Esophagus muscularis mucosa (tissue), 4 donors: ENCODE data around the gene ENKUR. TPM values are rescaled to one million over a fixed set of nuclear protein-coding genes. Genes with fewer than 3 reads are reported as not detected.
"Not testable (repeated sequence)": the region's sequence is repeated elsewhere in the genome, so short reads cannot be mapped to it uniquely, and the experiment has no call there.

Experiments
- DNase-seq: peaks from one replicate; pipeline ENCODE4 v3.0.0-alpha.2; 2017; ENCODE audit errors: extremely low spot score
- H3K27ac ChIP-seq, 4 donors: fragments of 200-600 bp; sonication (generic); replicated peaks in 1 of 4; 1 replicate in 3 of 4; 2 replicates in 1 of 4; pipeline ENCODE4 v1.5.1; 2016 to 2019; ENCODE audit warnings: mild to moderate bottlenecking in 1 of 4
- H3K27me3 ChIP-seq, 4 donors: fragments of 200-600 bp; sonication (generic); one replicate each; pipeline versions ENCODE4 v1.5.1 to v1.6.0; 2016 to 2019
- H3K36me3 ChIP-seq, 4 donors: fragments of 200-600 bp; sonication (generic); one replicate each; pipeline ENCODE4 v1.5.1; 2016 to 2019
- H3K4me1 ChIP-seq, 4 donors: fragments of 200-600 bp; sonication (generic); one replicate each; pipeline ENCODE4 v1.5.1; 2016 to 2019
- H3K4me3 ChIP-seq, 4 donors: fragments of 200-600 bp; sonication (generic); 1 replicate in 2 of 4; 2 replicates in 2 of 4; pipeline ENCODE4 v1.5.1; 2016 to 2019; ENCODE audit warnings: mild to moderate bottlenecking in 4 of 4, moderate library complexity in 1 of 4
- H3K9me3 ChIP-seq, 4 donors: fragments of 200-600 bp; sonication (generic); 1 replicate in 3 of 4; 2 replicates in 1 of 4; pipeline ENCODE4 v1.5.1; 2016 to 2019
- EP300 ChIP-seq: sonication (generic); formaldehyde crosslinking; IDR thresholded peaks from one replicate; pipeline ENCODE4 v1.6.1; 2017; ENCODE audit warnings: antibody characterized with exemption
- POLR2A ChIP-seq: fragments of 450-650 bp; IDR thresholded peaks from one replicate; pipeline ENCODE4 v1.6.1; 2017; ENCODE audit warnings: antibody characterized with exemption, moderate library complexity, mild to moderate bottlenecking, low read depth
- POLR2AphosphoS5 ChIP-seq, 2 donors: sonication (generic); formaldehyde crosslinking; IDR thresholded peaks; one replicate each; pipeline ENCODE4 v1.6.1; 2017; ENCODE audit warnings: antibody characterized with exemption in 2 of 2
- WGBS: methylation state at CpG from one replicate; pipeline ENCODE4 v1.1.5; 2018; 5-methylcytosine and 5-hydroxymethylcytosine counted together
- intact Hi-C: fragments of 100-400 bp; cut with DNase I; formaldehyde crosslinking; loops from one replicate; pipeline ENCODE4 v1.15.1; 2023
- total RNA-seq, 4 donors: library from RNA; depleted of rRNA; stranded (reverse); fragments of >200 nt; gene quantifications; one replicate each; pipeline versions ENCODE4 v1.1.0 to v1.2.1, GENCODE V29; 2016
- TF ChIP-seq, protein P1 (sequence below), 3 experiments: fragments of 200-600 bp in 2 of 3; fragments of 450-650 bp in 1 of 3; sonication (generic) in 2 of 3; IDR thresholded peaks; one replicate each; pipeline ENCODE4 v1.5.1; 2017 to 2019; ENCODE audit warnings: antibody characterized with exemption in 3 of 3, mild to moderate bottlenecking in 2 of 3, moderate library complexity in 1 of 3

ENKUR gene
- total RNA-seq, 4 donors from 2014 or later, result 0.17 TPM; not detected in 3

DNA sequence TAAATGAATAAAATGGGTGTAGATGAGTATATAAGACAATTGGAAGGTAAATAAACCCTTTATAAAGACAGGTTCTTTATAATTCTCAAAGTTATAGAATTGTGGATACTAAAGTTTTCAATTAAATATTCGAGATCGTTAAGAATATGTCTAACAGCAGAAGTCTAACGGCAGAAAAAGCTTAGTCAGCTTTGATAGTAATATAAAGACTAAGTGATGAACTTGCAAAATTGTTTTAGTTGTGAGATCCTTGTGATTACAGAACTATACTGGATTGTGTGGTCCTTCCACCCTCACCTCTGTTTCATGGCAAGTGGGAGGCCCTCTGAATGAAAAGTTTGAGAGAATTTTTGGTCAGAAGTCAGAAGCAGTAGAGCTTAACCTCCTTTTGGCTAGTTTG, 2.7 kb upstream of the ENKUR start:
- H3K27ac ChIP-seq, result no peak overlapping the region
- peaks cover 4 to 22% (median 14%) of the 10 kb centered on the region in 4 donors for H3K4me1 ChIP-seq
- no peaks in the 10 kb centered on the region for H3K27me3 ChIP-seq
- intact Hi-C loops, result loop anchor here (5.0 kb wide), 1 partner anchor 296 kb away; the partner anchor contains the start of gene ARHGAP21
- H3K9me3 ChIP-seq, result no peaks in the 10 kb centered on the region
- TF ChIP-seq, protein P1, sequence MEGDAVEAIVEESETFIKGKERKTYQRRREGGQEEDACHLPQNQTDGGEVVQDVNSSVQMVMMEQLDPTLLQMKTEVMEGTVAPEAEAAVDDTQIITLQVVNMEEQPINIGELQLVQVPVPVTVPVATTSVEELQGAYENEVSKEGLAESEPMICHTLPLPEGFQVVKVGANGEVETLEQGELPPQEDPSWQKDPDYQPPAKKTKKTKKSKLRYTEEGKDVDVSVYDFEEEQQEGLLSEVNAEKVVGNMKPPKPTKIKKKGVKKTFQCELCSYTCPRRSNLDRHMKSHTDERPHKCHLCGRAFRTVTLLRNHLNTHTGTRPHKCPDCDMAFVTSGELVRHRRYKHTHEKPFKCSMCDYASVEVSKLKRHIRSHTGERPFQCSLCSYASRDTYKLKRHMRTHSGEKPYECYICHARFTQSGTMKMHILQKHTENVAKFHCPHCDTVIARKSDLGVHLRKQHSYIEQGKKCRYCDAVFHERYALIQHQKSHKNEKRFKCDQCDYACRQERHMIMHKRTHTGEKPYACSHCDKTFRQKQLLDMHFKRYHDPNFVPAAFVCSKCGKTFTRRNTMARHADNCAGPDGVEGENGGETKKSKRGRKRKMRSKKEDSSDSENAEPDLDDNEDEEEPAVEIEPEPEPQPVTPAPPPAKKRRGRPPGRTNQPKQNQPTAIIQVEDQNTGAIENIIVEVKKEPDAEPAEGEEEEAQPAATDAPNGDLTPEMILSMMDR (IDR thresholded peaks at IDR 0.05), result no peak
- TF ChIP-seq EP300 (no peak), POLR2AphosphoS5 (IDR thresholded peaks at IDR 0.05) (no peak), POLR2A (no peak)
- H3K36me3 ChIP-seq, result no peaks in the 10 kb centered on the region
- H3K4me3 ChIP-seq, result no peak overlapping the region
- DNase-seq, result no peak
- 97% methylated on average over 3 of the region's 3 CpGs for WGBS

DNA sequence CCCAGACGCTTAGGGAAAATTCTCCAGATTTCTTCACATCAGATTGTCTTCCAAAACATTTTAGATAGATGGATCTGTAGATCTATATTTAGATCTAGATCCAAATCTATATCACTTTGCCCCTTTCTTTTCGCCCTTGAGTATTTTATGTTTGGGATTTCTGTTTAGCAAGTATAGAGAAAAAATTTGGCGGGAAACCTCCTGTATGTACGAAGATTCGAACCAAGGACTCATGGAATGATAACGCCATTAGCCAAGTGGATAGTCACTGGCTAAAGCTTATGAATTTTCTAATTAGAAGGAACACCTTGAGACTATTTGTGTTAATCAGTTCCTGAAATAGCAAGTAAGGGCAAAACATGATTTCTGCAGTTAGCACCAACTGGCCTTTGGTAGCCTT, 1.7 kb upstream of the ENKUR start:
- 87% methylated on average over 6 of the region's 6 CpGs for WGBS
- Histone ChIP-seq H3K36me3 (no peaks in the 10 kb centered on the region), H3K9me3 (no peaks in the 10 kb centered on the region), H3K27me3 (no peaks in the 10 kb centered on the region), H3K4me3 (peak overlapping the region in 3 of 4 donors; percentile 62 to 79 (median 70)), H3K27ac (peak overlapping the region; percentile 74 to 95 (median 91)), H3K4me1 (peaks cover 4 to 22% (median 14%) of the 10 kb centered on the region in 4 donors)
- TF ChIP-seq, protein P1 (IDR thresholded peaks at IDR 0.05), result no peak
- TF ChIP-seq POLR2AphosphoS5 (IDR thresholded peaks at IDR 0.05), result no peak
- no peak for TF ChIP-seq POLR2A
- TF ChIP-seq EP300, result no peak
- intact Hi-C loops, result loop anchor here (5.0 kb wide), 1 partner anchor 295 kb away; the partner anchor contains the start of gene ARHGAP21
- DNase-seq, result no peak

DNA sequence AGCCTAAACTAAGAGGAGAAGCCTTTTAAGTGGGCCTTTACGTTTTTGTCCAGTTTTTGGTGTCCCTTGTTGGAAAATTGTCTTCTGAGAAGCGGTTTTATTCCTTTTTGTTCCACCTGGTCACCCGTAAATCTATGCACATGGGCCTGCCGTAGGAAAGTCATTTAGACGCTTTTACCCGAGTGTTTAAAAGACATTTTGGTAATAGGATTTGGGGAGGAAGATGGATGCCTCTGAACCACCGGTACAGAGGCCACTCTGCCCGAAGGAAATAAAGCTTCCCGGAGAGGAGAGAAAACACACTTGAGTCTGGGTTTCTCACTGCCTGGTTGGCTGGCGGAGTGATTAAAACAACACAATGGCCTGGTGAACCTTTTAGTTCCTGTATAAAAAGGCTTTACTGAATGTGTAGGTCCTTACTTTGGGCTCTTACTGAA, 1.2 kb upstream of the ENKUR start:
- intact Hi-C loops, result loop anchor here (5.0 kb wide), 1 partner anchor 295 kb away; the partner anchor contains the start of gene ARHGAP21
- H3K9me3 ChIP-seq, result no peaks in the 10 kb centered on the region
- no peak for DNase-seq
- WGBS, result 7% methylated on average over 10 of the region's 10 CpGs
- peak overlapping the region; percentile 74 to 95 (median 91) for H3K27ac ChIP-seq
- TF ChIP-seq POLR2A (no peak), POLR2AphosphoS5 (IDR thresholded peaks at IDR 0.05) (no peak), EP300 (no peak)
- TF ChIP-seq, protein P1 (IDR thresholded peaks at IDR 0.05), result no peak
- peak overlapping the region; percentile 62 to 79 (median 72) for H3K4me3 ChIP-seq
- H3K36me3 ChIP-seq, result no peaks in the 10 kb centered on the region
- no peaks in the 10 kb centered on the region for H3K27me3 ChIP-seq
- H3K4me1 ChIP-seq, result peaks cover 4 to 22% (median 14%) of the 10 kb centered on the region in 4 donors

DNA sequence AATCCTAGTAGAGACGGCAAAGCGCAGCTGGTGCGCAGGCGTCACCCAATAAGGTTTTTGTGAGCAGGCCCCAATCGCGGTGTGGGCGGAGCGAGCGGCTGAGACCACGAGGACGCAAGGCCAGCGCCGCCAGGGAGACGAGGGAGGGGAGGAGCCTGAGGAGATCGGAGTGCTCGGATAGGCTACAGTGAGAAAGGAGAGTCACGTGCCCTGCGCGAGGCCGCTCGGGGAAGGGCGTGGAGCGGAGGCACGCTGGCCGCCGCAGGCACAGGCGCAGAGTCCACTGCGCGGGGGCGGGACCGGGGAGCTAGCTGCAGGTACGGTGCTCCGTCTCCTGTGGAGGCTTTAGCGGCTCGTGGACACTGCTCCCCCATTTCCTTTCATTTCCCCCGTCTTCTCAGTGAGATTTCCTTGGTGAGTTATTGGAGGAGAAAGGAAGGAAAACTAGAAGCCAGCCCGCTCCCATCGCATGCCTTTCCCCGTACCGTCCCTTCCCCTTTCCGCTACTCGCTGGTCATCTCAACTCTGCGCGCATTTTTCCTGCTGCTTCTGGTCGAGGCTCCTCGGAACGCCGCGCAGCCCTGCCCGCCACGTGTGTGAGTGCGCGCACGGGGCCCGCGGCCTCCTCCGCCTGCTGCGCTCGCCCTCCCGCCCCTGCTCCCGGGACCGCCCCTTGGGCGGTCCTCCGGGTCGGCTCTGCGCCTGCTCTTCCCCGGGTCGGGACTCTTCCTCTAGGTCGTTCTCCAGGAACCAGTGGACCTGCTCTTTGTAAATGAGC, 607 bp upstream of the ENKUR start, which contains the start of gene THNSL1:
Gene THNSL1 (plus strand): TSS at position 237 of the 778 bp plus-strand sequence. CDS start 6,612 bp downstream, outside the sequence.
- 2% methylated on average over 43 of the region's 69 CpGs for WGBS
- intact Hi-C loops, result loop anchor here (5.0 kb wide), 1 partner anchor 294 kb away; the partner anchor contains the start of gene ARHGAP21

DNA sequence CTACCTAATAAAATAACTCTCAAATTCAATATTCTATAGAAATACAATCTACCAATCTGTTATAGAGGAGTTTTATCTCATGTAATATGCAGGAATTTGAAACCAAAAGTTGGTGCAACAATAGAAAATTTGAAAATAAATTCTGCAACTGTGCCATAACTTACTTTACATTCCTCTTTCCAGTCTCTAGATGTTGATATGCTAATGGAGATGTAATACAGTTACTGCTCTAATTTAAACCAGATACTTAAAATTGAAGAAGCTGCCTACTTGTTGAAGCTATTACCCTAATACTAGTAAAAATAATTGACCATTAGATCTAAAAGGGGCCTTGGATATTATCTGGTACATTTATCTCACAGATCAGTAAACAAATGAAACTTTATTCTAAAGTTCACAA, 1.4 kb downstream of the ENKUR start:
- no peaks in the 10 kb centered on the region for H3K27me3 ChIP-seq
- no peak overlapping the region for H3K4me3 ChIP-seq
- TF ChIP-seq POLR2A, result no peak
- TF ChIP-seq POLR2AphosphoS5 (IDR thresholded peaks at IDR 0.05), result no peak
- TF ChIP-seq, protein P1 (IDR thresholded peaks at IDR 0.05), result no peak
- TF ChIP-seq EP300, result no peak
- H3K27ac ChIP-seq, result no peak overlapping the region
- intact Hi-C loops, result no loop called here
- H3K36me3 ChIP-seq, result no peaks in the 10 kb centered on the region
- no peaks in the 10 kb centered on the region for H3K9me3 ChIP-seq
- peaks cover 4 to 22% (median 14%) of the 10 kb centered on the region in 4 donors for H3K4me1 ChIP-seq
- no peak for DNase-seq

More for the DNA sequence above, 607 bp upstream of the ENKUR start, which contains the start of gene THNSL1:
- peak within 1 kb of the TSS; percentile 74 to 95 (median 91) for H3K27ac ChIP-seq
- TF ChIP-seq POLR2A (peak; percentile 67), POLR2AphosphoS5 (IDR thresholded peaks at IDR 0.05) (peak; percentile 88 to 94), EP300 (no peak)
- H3K27me3 ChIP-seq, result no peaks in the 10 kb centered on the region
- no peaks in the 10 kb centered on the region for H3K36me3 ChIP-seq
- H3K4me1 ChIP-seq, result peaks cover 4 to 22% (median 14%) of the 10 kb centered on the region in 4 donors
- H3K9me3 ChIP-seq, result no peaks in the 10 kb centered on the region
- DNase-seq, result peak; percentile 99
- peak within 1 kb of the TSS; percentile 62 to 79 (median 72) for H3K4me3 ChIP-seq

DNA sequence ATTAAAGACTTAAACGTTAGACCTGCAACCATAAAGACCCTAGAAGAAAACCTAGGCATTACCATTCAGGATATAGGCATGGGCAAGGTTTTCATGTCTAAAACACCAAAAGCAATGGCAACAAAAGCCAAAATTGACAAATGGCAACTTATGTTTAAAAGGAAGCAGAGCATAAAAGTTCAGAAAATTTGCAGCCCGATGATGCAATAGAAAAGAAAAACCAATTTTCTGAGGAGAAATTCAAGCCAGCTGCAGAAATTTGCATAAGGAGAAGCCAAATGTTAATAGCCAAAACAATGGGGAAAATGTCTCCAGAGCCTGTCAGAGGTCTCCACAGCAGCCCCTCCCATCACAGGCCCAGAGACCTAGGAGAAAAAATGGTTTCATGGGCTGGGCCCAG, 4.4 kb downstream of the ENKUR start:
- DNase-seq, H3K27ac ChIP-seq, H3K4me3 ChIP-seq, H3K9me3 ChIP-seq, intact Hi-C loops, H3K36me3 ChIP-seq, H3K4me1 ChIP-seq, H3K27me3 ChIP-seq: not testable (repeated sequence)
- 92% methylated on average over 2 of the region's 2 CpGs for WGBS
